Parathyroid adenoma (tissue), 2 donors: Measurements from ENCODE around the gene FAM163B.

ENCODE experiments used
- H2AFZ ChIP-seq: fragments of 300-600 bp; sonication (generic); one replicate; pipeline ENCODE4 v1.7.0; 2017; ENCODE audit warnings: antibody characterized with exemption, mild to moderate bottlenecking
- H3K27ac ChIP-seq: fragments of 300-600 bp; sonication (generic); one replicate; pipeline ENCODE4 v1.7.0; 2017
- H3K27me3 ChIP-seq: fragments of 300-600 bp; sonication (generic); one replicate; pipeline ENCODE4 v1.7.0; 2017; ENCODE audit warnings: low read length; ENCODE audit not compliant: control insufficient read depth, insufficient read depth
- H3K36me3 ChIP-seq: fragments of 300-600 bp; sonication (generic); one replicate; pipeline ENCODE4 v1.7.0; 2017; ENCODE audit warnings: low read length; ENCODE audit not compliant: control insufficient read depth, insufficient read depth
- H3K4me1 ChIP-seq: fragments of 300-600 bp; sonication (generic); one replicate; pipeline ENCODE4 v1.7.0; 2017; ENCODE audit warnings: control low read depth
- H3K4me2 ChIP-seq: fragments of 300-600 bp; sonication (generic); one replicate; pipeline ENCODE4 v1.7.0; 2017; ENCODE audit warnings: low read length
- H3K4me3 ChIP-seq: fragments of 300-600 bp; sonication (generic); one replicate; pipeline ENCODE4 v1.7.0; 2017; ENCODE audit warnings: low read depth, low read length
- H3K79me2 ChIP-seq: fragments of 300-600 bp; sonication (generic); one replicate; pipeline ENCODE4 v1.7.0; 2017; ENCODE audit warnings: control low read depth
- H3K9ac ChIP-seq: fragments of 300-600 bp; sonication (generic); one replicate; pipeline ENCODE4 v1.7.0; 2017; ENCODE audit warnings: mild to moderate bottlenecking
- H3K9me3 ChIP-seq: fragments of 300-600 bp; sonication (generic); one replicate; pipeline ENCODE4 v1.7.0; 2017; ENCODE audit warnings: low read length; ENCODE audit not compliant: control insufficient read depth
- CTCF ChIP-seq: fragments of 300-600 bp; sonication (generic); IDR thresholded peaks from one replicate; pipeline ENCODE4 v1.7.0; 2017; ENCODE audit warnings: antibody characterized with exemption, mild to moderate bottlenecking
- donor health status: primary hyperparathyroidism.

The FAM163B gene

GRCh38 chr9:133612816-133613215 lies 3.6 kb upstream of the FAM163B start:
- H3K4me3 ChIP-seq, result no peak overlapping the region
- H3K9me3 ChIP-seq, result no peaks in the 10 kb centered on the region
- no peak for TF ChIP-seq CTCF
- H3K4me2 ChIP-seq, result no peak overlapping the region
- H3K4me1 ChIP-seq, result no peaks in the 10 kb centered on the region
- H2AFZ ChIP-seq, result no peak overlapping the region
- no peaks in the 10 kb centered on the region for H3K27me3 ChIP-seq
- H3K79me2 ChIP-seq, result no peaks in the 10 kb centered on the region
- no peaks in the 10 kb centered on the region for H3K36me3 ChIP-seq
- no peak overlapping the region for H3K27ac ChIP-seq
- no peak overlapping the region for H3K9ac ChIP-seq

- Histone ChIP-seq H3K9me3 (no peaks in the 10 kb centered on the region), H3K9ac (no peak overlapping the region), H3K36me3 (no peaks in the 10 kb centered on the region), H3K27me3 (no peaks in the 10 kb centered on the region), H2AFZ (no peak overlapping the region), H3K4me2 (no peak overlapping the region), H3K79me2 (no peaks in the 10 kb centered on the region), H3K4me3 (no peak overlapping the region), H3K27ac (no peak overlapping the region), H3K4me1 (no peaks in the 10 kb centered on the region)
- TF ChIP-seq CTCF, result no peak
Measured at GRCh38 chr9:133612051-133612450, 2.9 kb upstream of the FAM163B start.

GRCh38 chr9:133610845-133611244 lies 1.7 kb upstream of the FAM163B start:
- H3K36me3 ChIP-seq, result no peaks in the 10 kb centered on the region
- no peaks in the 10 kb centered on the region for H3K27me3 ChIP-seq
- H3K4me1 ChIP-seq, result no peaks in the 10 kb centered on the region
- no peak overlapping the region for H3K27ac ChIP-seq
- H3K4me3 ChIP-seq, result no peak overlapping the region
- no peak overlapping the region for H3K9ac ChIP-seq
- no peaks in the 10 kb centered on the region for H3K79me2 ChIP-seq
- H2AFZ ChIP-seq, result no peak overlapping the region
- no peak overlapping the region for H3K4me2 ChIP-seq
- no peaks in the 10 kb centered on the region for H3K9me3 ChIP-seq
- no peak for TF ChIP-seq CTCF

- no peak overlapping the region for H3K9ac ChIP-seq
- H3K4me1 ChIP-seq, result no peaks in the 10 kb centered on the region
- no peaks in the 10 kb centered on the region for H3K9me3 ChIP-seq
- H3K79me2 ChIP-seq, result no peaks in the 10 kb centered on the region
- H3K4me2 ChIP-seq, result no peak overlapping the region
- TF ChIP-seq CTCF, result no peak
- no peak overlapping the region for H2AFZ ChIP-seq
- no peaks in the 10 kb centered on the region for H3K27me3 ChIP-seq
- no peaks in the 10 kb centered on the region for H3K36me3 ChIP-seq
- no peak overlapping the region for H3K27ac ChIP-seq
- no peak overlapping the region for H3K4me3 ChIP-seq
Measured at GRCh38 chr9:133608889-133609288, 300 bp downstream of the FAM163B start.

GRCh38 chr9:133608382-133608781 lies 807 bp downstream of the FAM163B start:
- TF ChIP-seq CTCF, result no peak
- H3K79me2 ChIP-seq, result no peaks in the 10 kb centered on the region
- no peaks in the 10 kb centered on the region for H3K4me1 ChIP-seq
- H3K36me3 ChIP-seq, result no peaks in the 10 kb centered on the region
- H3K4me3 ChIP-seq, result no peak overlapping the region
- no peak overlapping the region for H3K4me2 ChIP-seq
- no peak overlapping the region for H3K9ac ChIP-seq
- no peaks in the 10 kb centered on the region for H3K27me3 ChIP-seq
- H2AFZ ChIP-seq, result no peak overlapping the region
- H3K9me3 ChIP-seq, result no peaks in the 10 kb centered on the region
- no peak overlapping the region for H3K27ac ChIP-seq
